GM12801 (cell line): ENCODE results near the gene HOXB2.

Experiments used
- TF ChIP-seq, protein P1 (sequence below): IDR thresholded peaks from one replicate; pipeline ENCODE4 v1.5.1; 2011; ENCODE audit warnings: control low read depth; ENCODE audit not compliant: insufficient read length; ENCODE audit errors: extremely low read depth

Gene HOXB2

DNA sequence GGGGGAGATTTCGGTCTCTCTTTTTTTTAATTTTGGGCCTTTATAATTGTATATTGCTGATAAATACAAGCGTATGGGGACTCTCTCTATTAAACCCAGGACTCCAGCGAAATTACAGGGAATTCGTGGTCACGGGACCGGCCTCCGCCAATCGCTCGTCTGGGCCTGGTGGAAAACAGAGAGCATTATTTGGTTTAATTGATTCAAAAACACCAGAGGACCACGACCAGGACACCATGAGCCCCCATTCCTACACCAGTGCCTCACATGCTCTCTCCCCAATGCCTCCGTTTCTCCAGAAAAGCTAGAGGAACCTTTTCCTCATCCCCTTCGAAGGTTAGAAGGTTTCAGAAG lies at the start of gene HOXB2:
TSS of gene HOXB2 (minus strand) at position 88 of the 354 bp plus-strand sequence. CDS start 198 bp downstream, outside the sequence.
- TF ChIP-seq, protein P1, sequence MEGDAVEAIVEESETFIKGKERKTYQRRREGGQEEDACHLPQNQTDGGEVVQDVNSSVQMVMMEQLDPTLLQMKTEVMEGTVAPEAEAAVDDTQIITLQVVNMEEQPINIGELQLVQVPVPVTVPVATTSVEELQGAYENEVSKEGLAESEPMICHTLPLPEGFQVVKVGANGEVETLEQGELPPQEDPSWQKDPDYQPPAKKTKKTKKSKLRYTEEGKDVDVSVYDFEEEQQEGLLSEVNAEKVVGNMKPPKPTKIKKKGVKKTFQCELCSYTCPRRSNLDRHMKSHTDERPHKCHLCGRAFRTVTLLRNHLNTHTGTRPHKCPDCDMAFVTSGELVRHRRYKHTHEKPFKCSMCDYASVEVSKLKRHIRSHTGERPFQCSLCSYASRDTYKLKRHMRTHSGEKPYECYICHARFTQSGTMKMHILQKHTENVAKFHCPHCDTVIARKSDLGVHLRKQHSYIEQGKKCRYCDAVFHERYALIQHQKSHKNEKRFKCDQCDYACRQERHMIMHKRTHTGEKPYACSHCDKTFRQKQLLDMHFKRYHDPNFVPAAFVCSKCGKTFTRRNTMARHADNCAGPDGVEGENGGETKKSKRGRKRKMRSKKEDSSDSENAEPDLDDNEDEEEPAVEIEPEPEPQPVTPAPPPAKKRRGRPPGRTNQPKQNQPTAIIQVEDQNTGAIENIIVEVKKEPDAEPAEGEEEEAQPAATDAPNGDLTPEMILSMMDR: no peak

DNA sequence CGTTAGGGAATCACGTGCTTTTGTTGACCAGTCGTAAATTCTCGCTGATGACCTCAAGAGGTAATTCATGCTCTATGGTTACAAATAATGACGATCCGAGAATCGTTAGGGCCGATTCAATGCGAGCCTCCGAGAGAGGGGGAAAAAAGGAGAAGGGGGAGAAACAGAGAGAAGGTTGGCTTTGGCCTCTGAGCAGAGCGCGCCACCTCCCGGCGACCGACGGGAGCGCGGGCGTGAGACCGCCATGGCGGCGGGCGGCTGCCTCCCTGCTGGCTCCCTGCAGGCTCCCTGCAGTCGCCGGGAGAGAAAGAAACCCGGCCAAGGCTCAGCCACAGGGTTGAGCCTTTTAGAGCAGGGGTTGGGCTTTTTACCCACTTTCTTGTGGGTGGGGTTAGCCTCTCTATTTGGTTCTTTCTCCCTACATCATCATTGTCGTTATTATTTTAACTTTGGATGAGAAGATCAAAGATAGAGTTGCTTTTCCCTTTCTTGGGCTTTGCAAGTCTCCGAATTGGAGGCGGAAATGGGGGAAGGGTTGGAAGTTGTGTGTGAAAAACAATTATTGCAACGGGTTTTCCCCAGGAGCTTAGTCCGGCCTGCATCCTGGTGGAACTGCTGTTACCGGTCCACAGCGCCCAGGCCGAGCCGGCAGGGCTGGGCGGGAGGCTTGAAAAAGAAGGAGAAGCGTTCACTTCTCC lies 49.1 kb upstream of the HOXB2 start:
- TF ChIP-seq, protein P1: no peak

DNA sequence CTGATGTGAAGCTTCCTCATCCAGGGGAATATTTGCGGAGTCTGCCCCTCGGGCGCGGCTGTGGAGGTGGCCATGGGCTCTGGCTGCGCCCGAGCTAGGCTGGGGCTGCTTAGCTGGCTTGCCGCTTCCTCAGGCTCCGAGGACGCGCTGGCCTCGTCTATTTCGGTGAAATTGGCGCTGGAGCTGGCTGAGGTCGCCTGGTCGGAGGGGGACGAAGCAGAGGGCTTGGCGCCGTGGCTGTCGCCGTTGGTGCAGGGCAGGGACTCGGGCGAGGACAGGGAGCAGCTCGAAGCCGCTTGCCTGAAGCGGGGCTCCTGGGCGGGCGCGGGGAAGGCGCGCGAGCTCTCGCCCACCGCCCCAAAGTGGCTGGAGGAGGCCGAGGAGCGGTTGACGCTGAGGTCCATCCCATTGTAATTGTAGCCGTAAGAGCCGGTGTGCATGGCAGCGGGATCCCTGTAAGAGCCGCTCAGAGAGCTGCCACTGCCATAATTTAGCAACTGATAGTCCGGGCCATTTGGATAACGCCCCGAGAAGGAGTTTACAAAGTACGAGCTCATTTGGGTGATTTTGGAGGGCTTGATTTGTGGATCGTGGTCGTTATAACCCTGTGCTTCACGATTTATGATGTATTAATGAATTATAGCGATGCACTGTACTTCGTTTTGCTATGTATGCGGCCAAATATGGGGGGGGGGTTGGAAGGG lies 48.4 kb upstream of the HOXB2 start, which contains the start of gene HOXB5:
TSS of gene HOXB5 (minus strand) at position 654 of the 704 bp plus-strand sequence. CDS start at position 557, 97 bp downstream.
- TF ChIP-seq, protein P1: no peak

DNA sequence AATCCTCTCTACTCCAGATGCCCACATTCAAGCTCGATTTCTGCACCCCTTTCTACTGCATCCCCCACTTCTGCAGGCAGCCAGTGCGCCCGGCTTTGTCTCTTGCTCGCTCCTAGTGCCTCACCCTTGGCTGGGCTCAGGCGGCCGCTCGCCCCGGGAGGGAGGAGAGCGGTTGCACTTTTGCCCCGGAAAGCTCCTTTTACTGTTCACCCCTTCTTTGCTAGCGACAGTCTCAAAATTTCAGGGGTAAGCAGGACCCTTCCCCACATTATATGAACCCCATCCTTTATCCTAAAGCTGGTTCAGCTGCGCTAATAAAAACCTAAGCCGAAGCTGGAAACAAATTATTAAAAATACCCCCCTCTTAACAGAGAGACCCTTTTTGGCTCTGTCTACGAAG lies 47.7 kb upstream of the HOXB2 start:
- TF ChIP-seq, protein P1: no peak

DNA sequence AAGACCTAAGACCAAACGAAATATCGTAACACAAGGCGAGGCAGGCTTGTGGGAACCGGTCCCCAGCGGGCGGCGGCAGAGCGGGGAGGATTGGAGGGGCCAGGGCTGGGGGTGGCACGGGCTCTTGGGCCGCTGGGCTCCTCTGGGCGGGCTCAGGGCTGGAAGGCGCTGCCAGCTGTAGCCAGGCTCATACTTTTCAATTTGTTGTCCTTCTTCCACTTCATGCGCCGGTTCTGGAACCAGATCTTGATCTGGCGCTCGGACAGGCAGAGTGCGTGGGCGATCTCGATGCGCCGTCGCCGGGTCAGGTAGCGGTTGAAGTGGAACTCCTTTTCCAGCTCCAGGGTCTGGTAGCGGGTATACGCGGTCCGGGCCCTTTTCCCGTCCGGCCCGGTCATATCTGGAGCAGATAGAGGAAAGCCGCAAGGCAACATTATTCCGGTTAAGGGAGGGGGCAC lies 47.2 kb upstream of the HOXB2 start:
- TF ChIP-seq, protein P1: no peak

DNA sequence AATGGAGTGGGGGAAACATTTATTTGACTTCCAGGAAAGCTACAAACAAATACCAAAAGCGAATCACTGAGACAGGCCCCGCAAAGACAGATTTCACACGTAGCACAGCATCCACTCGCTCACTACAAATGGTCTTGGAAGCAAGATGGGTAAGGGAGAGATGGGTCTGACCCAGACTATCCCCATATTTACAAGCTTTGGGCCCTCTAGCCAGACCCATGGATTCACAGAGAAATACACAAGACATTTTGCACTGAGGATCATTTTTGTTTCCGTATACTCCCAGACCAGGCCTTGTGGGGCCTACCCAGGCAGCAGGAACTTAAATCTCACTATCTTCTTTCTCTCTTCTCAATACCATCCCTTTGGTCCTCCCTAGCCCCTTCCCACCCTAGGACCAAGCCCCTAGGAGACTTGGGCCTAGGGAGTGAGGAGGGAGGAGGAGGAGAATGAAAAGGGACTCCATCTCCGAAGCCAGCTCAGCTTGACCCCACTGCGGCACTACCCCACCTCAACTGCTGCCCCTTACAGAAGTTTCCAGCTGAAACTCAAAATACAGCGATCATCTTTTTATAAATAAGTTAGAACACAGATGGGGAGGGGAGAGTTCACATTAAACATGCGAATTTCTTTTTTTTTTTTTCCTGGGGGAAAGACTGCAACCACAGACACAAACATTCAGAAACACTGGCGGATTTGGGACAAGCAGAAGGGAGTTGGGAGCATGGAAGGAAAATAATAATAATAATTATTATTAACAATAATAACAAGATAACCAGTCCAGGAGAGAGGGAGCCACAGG lies 46.5 kb upstream of the HOXB2 start:
- TF ChIP-seq, protein P1: no peak

DNA sequence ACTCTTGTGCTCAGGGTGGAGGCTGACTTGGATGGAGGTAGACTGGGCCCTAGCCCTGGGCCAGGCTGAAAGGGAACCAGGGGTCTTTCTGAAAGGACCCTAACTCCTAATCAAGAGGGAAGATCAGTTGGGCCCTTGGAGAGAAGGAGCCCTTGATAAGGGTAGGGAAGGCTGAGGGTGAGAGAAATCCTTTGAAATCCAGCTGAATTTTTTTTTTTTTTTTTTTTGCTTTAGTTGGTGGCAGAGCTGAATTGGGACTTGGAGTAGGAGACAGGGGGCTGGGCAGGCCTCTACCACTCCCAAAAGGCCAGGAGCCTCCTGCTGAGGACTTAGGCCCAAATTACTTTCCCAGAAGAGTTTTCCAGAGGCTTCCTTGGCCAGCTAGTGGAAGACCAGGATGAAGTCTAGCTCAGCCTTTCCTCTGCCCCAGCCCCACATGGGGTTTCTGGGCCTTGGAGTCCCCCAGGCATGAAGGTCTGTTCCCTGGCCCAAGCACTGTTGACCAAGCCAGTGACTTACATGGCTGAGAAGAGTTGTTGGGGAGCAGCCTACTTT lies 45.8 kb upstream of the HOXB2 start:
- TF ChIP-seq, protein P1: no peak
